Right ventricle myocardium inferior (tissue), 1 donor: ENCODE measurements around the gene XRCC3. TPM values are rescaled to one million over a fixed set of nuclear protein-coding genes. Genes with fewer than 3 reads are reported as not detected.
A peak's percentile ranks its signal among the peaks of the same experiment; 100 is the strongest.

Experiments
- ATAC-seq: fragments of 200-7000 bp; cut with Tn5 transposase; one replicate; pipeline ENCODE4 v1.9.1; 2020; ENCODE audit warnings: mild to moderate bottlenecking, moderate library complexity
- DNase-seq: peaks from one replicate; pipeline ENCODE4 v3.0.0; 2021; ENCODE audit errors: missing footprints
- intact Hi-C: fragments of 100-400 bp; cut with DNase I; formaldehyde crosslinking; loops from one replicate; pipeline ENCODE4 v1.11.0; 2022
- total RNA-seq: library from RNA; stranded (reverse); fragmentation: NEBNext Ultra II Directional; extraction: Animal tissue kit (Norgen Biotek cat#: 25700); gene quantifications from one replicate; pipeline ENCODE4 v1.2.1, GENCODE V29; 2021
- donor health status: DM: no; HTN: yes; CAD: no; lungs with severe emphysema.

XRCC3 gene
- total RNA-seq, 1 donor from 2014 or later, result 2.8 TPM

DNA sequence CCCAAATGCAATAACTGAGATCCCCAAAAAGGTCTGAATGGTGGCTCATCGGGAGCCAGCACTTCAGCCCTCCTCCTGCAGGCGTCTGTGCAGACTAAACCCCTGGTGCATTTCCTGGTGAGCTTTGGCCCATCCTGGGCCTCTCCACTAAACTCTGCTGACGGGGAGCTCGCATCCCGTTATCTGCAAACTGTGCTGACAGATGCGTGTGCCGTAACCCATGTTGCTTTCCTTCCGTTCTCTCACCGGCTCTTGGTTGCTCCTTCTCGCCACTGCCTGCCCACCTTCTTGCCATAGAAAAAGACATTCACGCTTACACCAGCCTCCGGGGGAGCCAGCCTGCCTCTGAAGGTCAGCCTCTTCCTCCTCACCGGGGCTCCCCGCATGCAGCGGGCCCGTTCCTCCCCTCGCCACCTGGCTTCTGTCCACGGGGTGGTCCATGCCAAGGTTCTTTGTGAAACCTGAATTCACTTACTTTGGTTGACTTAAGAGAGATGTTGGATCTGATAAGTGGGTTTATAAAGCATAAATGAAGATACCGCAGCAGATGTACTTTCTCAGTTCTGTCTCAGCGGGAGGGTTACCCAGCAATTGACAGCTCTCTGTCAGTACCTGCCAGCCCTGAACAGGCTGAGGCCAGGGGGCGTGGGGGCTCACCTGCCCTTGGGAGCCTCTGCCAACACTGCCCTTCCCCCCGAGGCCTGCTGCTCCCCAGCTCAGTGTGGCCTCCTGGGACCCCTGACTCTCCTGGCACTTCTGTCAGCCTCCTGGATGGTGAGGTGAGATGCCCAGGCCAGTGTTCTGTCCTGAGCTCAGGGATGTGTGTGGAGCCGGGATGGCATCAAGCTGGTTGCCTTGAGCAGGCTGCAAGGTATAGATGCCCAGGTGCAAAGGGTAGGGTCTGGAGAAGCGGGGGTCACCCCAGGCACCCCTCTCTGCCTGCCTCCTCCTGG lies 14.5 kb upstream of the XRCC3 start:
- intact Hi-C loops, result no loop called here
- no peak for ATAC-seq

DNA sequence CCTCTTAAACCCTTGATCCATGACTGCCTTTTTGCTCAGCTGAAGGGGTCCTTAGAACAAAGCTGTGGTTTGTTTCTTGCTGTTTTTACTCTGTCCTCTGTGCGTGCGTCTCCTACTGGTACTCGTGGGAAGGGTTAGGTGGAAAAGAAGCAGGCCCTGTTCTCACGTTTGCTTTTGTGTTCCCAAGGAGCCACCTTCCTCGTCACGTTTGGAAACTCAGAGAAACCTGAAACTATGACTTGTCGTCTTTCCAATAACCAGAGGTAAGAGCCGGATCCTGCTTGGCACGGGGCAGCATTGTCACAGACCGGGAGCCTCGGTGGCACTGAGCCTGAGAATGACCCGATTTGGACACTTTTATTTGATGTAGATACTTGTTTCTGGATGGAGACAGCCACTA lies 13.5 kb upstream of the XRCC3 start:
- intact Hi-C loops, result no loop called here
- no peak for ATAC-seq
- no peak for DNase-seq

More for the DNA sequence above, 14.5 kb upstream of the XRCC3 start:
- DNase-seq, result peak; percentile 11

DNA sequence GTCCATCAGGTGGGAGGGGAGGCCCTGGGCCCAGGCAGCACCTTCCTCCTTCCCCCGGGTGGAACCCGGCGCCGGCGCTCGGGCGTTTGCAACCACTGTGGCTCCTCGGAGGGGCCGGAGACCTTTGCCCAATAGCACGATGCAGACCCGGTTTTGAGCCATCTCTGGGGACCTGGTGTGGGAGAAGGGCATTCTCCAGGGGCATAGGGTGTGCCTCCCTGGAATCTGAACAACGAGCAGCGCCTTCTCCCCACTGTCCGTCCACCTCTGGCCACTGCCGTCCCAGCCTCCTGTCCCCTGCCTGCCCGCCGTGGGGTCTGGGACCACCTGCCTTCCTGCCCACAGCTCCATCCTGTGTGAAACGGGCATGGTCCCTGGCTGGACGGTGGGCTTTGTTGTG lies 12.9 kb upstream of the XRCC3 start:
- DNase-seq, result no peak
- intact Hi-C loops, result no loop called here
- no peak for ATAC-seq

DNA sequence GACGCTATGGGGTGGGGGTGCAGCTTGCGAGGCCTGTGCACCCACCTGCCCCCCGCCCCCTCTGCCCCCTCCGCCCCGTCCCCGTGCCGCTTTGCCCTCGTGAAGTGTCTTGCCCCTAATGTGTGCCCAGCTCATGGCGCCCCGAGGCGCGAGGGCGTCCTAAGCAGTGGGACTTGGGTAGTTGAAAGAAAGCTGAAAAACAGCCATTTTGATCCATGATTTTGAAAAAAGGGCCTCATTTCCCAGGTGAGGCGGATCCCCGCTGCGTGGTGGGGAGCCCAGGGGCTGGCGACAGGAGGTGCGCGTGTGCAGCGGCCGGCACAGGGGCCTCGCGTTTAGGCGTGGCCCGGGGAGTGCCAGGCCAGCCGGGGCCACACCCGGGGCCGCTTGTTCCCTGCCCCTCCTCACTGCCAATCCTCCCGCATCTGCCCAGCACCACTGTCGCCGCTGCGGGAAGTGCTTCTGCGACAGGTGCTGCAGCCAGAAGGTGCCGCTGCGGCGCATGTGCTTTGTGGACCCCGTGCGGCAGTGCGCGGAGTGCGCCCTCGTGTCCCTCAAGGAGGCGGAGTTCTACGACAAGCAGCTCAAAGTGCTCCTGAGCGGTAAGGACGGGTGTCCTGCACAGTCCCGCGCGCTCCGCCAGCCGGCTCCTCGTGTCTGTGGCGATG lies 12.2 kb upstream of the XRCC3 start:
- intact Hi-C loops, result no loop called here
- DNase-seq (no peak), ATAC-seq (no peak)

DNA sequence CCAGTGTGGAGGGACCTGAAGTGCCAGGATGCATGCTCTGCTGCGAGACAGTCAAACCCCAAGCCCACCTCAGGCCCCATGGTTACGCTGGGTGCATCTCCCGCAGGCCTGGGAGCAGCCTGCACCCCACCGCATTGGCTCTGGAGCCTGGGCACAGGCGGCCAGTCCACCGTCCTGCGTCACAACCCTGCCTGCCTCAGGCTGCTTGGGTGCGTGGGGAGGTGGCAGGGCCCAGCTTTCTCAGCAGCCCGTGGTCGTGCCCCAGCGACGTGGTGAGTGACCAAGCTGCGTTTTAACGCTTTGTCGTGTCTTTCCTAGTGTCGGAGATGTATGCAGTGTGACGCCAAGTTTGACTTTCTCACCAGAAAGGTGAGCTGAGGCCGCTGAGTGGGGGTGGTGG lies 11.2 kb upstream of the XRCC3 start:
- intact Hi-C loops, result no loop called here
- ATAC-seq (no peak), DNase-seq (no peak)

DNA sequence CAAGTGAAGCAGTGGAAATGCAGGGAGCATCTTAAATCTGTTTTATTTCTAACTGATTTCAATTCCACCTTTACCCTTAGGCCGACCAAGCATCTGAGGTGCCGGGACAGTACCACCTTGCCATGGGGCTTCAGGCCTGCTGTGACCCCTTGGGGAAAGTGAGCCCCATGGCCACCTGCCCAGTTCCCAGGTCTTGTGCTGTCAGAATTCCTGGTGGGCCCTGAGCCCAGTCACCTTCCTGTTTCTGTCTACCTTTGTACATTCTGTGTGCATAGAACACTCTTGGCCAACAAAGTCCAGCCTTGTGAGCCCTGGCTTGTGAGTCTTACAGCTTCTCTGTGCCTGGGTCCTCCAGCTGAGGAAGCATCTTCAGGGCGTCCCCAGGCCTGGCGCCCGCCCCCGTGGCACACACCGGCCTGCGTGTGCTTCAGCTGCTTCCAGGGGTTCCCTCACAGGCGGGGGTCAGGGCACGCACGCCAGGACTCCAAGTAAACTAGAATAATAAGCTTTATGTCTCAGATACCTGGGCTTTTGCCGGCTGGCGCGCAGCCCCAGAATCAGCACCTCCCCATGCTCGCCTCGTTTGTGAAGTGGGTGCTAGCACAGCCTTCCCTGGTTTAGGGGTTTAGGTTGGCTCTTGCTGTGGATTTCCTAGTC lies 10.6 kb upstream of the XRCC3 start:
- intact Hi-C loops, result no loop called here
- DNase-seq (no peak), ATAC-seq (no peak)

DNA sequence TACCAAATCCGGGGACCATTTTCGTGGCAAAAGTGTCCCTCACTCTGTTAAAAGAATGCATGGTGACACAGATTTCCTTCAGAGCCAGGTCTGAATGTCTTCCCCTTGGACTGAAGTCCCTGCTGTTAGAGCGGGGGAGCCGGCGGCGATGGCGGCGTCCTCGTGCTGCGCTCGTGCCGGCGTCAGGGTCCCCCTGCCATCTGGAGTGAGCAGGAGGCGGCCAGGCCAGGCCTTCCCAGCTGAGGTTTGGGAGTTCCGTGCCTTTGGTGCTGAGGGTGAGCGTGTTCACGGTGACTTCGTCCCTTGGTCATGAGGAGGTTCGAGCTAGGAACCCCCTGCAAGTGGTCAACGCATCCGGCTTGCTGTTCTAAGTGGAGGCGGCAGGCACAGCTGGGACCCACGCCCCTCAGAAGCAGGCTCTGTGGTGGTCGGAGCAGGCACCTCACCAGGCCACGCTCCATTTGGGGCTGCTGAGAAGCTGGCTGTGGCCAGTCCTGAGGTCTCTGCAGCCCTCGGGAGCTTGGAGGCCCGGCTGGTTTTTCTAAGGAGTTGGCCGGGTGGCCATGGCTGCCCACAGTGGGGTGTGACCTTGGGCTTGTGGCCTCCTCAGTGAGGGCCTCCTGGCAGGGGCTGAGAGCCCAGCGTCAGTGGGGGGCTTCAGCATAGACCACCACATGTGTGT lies 9.9 kb upstream of the XRCC3 start:
- ATAC-seq (no peak), DNase-seq (no peak)
- intact Hi-C loops, result no loop called here

DNA sequence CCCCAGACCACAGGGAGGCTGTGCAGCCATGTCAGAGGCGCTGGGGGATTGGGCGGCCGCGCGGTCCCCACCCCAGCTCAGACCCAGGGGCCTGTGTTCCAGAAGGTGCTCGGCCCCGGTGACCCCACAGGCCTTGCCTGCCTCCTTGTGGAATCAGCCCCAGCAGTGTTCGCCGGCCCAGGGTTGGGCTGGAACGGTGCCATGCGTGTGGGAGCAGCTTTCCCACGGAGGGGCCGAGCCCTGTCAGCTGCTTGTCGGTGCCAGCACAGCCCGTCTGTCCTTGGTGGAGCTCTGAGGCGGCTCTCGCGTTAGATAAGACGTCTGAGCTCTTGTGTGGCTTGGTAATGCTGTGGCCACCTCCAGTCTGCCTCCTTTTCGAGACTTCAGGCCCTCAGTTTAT lies 8.9 kb upstream of the XRCC3 start:
- intact Hi-C loops, result no loop called here
- DNase-seq (peak; percentile 84), ATAC-seq (peak; percentile 80)

DNA sequence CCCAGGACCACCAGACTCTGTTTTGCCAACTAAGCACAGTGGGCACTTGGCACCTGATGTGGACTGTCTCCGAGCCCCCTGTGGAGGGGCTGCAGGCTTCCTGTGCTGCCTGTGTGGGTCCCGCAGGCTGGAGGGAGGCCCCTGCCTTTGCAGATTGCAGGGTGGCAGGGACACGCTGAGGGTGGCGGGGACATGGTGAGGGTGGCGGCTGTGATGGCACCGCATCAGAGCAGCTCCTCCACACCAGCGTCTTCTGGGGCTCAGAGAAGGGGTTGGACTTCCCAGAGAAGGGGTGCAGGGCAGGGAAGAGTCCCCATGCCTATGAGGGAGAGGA lies 8.5 kb upstream of the XRCC3 start:
- intact Hi-C loops, result no loop called here
- ATAC-seq (no peak), DNase-seq (no peak)

DNA sequence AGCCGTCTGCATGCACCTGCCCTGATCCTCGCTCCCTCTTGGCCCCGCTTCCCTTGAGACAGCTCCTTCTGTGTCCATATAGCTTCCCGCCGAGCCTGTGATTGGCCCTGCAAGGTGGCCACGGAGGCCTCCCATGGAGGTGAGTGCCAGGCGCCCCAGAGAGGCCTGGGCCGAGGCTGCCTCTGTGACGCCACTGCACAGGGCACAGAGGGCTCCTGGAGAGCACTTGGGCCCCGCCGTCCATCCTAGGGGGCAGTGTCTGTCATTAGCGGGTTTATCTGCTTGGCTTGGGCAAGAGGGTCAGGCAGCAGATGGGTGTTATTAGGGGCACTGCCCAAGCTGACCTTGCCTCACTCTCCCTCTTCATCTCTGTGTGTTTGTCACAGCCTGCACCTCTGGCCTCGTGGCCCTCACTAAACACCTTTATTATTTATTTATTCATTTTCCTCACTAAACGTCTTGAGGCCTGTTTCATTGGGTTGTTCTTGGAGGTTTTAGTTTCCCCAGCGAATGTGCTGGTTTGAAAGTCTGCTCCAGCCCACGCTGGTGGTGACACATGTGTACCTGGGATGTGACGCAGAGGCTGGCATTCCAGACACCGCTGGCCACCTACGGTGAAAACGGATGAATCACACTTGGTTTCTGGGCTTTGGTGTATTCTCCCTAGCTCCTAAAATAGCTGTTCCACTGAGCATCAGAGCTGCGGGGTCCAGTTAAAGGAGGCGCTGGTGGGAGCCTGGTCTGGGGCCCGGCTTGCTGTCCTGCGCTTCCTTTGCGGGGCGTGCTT lies 6.3 kb upstream of the XRCC3 start:
- intact Hi-C loops, result no loop called here
- ATAC-seq (no peak), DNase-seq (no peak)

DNA sequence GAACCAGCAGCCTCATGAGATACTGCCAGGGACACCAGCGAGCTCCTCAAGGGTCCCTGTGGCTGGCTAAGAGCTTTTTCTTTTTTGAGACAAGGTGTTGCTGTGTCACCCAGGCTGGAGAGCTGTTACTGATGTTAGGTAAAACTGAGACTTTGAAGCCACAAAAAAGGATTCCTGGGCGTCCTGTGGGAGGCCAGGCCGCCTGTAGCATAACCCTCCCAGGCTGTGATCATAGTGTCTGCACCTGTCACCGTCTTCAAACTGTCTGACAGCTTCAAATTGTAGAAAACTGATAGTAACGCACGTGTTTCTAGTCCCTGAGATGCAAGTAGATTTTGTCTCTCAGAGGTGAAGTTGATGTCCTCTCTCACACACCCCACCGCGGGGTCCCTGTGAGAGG lies 4.5 kb upstream of the XRCC3 start:
- intact Hi-C loops, result loop anchor here (10.0 kb wide), 1 partner anchor 155 kb away; the partner anchor contains the start of genes BAG5 and COA8
- DNase-seq (no peak), ATAC-seq (no peak)

DNA sequence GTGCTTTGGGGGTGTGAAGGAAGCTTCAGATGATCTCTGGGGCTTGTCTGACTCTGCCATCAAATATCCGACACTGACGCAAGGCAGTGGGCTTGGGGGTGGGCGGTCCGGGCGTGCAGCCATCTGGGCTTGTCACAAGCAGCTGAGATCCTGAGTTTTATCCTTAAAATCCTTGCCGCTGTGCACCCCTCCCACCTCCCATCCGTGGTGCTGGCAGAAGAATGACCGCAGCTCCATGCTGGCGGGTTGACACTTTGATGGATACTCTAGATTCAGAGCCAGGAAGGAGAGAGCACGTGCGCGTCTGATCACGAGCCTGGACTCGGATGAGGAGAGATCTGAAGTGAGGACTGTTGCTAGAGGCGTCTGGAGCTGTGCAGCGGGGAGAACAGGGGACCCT lies 3.3 kb upstream of the XRCC3 start:
- no peak for ATAC-seq
- intact Hi-C loops, result loop anchor here (10.0 kb wide), 1 partner anchor 154 kb away; the partner anchor contains the start of genes BAG5 and COA8
- peak; percentile 58 for DNase-seq

DNA sequence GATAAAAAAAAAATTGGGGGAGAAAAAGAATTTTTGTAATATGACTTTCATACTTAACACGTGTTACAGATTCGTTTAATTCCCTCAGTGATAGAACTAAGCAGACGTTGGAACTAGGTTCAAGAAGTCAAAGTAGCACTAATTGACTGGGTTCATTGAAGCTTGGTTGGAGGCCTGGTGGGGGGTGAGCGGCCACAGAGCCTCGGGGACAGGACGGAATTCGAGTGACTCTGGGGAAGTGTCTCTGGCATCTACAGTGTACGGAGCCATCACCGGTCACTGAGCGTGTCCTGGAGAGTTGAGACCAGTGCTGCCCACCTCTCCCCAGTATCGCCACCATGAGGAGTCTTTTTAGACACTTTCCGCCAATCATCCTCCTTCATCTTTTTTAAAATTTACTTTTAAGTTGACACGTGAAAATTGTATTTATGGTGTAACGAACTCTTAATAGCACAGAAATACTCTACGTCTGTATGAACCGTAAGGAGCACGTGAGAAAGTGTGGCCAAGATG lies 1.7 kb upstream of the XRCC3 start:
- ATAC-seq (no peak), DNase-seq (peak; percentile 64)
- intact Hi-C loops, result loop anchor here (10.0 kb wide), 1 partner anchor 152 kb away; the partner anchor contains the start of genes BAG5 and COA8

DNA sequence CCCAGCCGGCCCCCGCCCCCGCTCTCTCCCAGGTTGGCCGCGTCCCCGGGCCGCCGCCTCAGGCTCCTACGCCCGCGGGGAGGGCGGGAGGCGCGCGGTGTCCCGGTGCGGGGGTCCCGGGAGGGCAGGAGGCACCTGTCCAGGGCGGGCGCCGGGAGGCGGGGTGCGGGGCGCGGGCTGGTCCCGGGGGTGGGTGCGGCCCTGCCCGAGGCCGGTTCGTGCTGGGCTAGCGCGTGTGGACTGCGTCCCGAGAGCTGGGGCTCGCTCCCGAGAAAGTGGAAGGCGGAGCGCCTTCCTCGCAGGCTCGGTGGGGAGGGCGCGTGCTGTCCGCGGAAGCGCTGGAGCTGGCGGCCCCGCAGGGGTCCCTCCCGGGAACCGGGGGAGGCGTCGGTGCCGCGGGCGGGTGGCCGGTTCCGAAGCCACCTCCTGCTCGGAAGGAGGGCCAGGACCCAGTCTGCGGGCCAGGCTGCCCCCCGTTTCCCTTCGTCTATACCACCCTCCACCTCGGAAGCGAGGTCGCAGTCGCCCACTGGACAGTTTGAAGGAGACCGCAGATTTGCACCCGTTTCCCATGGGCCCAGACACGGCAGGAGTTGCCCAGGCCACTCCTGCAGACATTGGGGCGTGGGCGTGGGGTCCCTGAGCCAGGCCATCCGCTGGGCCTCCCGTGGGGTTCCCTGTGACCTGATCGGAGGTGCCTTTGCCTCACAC lies 995 bp upstream of the XRCC3 start:
- intact Hi-C loops, result loop anchor here (10.0 kb wide), 1 partner anchor 151 kb away; the partner anchor contains the start of genes BAG5 and COA8
- ATAC-seq (no peak), DNase-seq (peak; percentile 66)

DNA sequence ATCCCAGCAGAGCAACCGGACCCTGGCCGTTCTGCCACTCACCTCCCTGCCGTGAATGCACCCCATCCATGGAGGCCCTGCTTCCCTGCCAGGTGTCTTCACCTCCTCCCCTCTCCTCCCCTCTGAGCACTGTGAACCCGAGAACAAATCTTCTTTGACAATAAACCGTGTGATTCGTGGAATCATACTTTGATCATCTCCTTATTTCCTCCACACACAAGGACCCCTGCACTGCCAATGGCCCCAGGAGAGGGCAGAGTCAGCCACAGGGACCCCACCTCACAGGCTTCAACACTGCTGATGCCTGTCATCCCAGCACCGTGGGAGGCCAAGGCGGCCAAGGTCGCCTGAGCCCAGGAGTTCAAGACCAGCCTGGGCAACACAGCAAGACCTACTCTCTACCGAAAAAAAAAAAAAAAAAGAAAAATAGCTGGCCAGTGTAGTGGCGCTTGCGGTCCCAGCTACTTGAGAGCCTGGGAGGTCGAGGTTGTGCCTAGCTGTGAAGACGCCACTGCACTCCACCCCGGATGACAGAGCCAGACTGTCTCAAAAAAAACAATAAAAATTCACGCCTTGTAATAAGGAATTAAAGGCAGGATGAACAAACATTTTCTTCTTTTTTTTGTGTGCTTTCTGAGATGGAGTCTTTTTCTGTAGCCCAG lies 1.1 kb downstream of the XRCC3 start:
- no peak for DNase-seq
- ATAC-seq, result no peak
- intact Hi-C loops, result loop anchor here (2.0 to 10.0 kb wide), 2 partner anchors 149 to 197 kb away; partner anchors contain the start of genes BAG5 and COA8

DNA sequence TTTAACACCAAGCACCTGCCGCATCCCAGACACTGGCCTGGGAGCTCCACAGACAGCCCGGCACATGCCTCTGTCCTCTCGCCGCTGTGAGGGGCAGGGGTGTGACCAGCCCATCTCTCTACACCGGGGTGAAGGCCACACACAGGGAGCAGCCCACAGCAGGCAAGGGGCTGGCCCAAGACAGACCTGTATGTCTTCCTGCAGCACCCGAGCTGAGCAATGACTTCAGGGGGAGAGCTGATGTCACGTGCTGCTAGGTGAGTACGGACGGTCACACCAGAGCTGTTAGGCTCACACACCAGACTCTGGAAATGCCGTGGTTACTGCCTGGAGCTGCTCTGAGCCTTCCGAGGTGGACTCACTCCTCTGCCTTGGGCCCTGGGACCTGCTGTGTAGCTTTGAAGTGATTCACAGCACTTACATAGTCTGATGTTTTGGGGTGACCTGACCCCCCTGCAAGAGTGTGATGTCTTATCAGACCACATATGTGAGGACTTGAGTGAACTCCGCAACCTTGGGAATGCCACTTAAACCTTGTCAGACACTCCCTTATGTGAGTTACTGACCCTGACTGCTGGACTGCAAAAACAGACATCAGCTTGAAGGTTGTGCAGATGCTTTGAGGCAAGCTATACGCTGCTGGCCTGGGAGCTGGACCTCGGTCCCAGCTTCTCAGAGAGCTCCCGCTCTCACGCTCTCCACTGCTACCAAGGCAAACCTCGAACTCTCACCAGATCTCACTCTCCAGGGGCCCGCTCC lies 1.8 kb downstream of the XRCC3 start:
- ATAC-seq (no peak), DNase-seq (no peak)
- intact Hi-C loops, result loop anchor here (2.0 to 10.0 kb wide), 2 partner anchors 149 to 197 kb away; partner anchors contain the start of genes BAG5 and COA8
